HG03066 (cell line): ENCODE results near the gene RASL10B.
"Not testable (repeated sequence)": the region's sequence is repeated elsewhere in the genome, so short reads cannot be mapped to it uniquely, and the experiment has no call there.

Source experiments
- ATAC-seq: cut with Tn5 transposase; IDR thresholded peaks from one replicate; pipeline ENCODE4 v1.9.1; 2021; ENCODE audit warnings: low read depth; ENCODE audit not compliant: unreplicated experiment

Gene RASL10B, protein sequence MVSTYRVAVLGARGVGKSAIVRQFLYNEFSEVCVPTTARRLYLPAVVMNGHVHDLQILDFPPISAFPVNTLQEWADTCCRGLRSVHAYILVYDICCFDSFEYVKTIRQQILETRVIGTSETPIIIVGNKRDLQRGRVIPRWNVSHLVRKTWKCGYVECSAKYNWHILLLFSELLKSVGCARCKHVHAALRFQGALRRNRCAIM

GRCh38 chr17:35731239-35731916 lies at the start of gene RASL10B:
TSS of gene RASL10B (plus strand) at chr17:35731639. CDS start at chr17:35735185, 3,546 bp downstream.
- no peak for ATAC-seq

DNA sequence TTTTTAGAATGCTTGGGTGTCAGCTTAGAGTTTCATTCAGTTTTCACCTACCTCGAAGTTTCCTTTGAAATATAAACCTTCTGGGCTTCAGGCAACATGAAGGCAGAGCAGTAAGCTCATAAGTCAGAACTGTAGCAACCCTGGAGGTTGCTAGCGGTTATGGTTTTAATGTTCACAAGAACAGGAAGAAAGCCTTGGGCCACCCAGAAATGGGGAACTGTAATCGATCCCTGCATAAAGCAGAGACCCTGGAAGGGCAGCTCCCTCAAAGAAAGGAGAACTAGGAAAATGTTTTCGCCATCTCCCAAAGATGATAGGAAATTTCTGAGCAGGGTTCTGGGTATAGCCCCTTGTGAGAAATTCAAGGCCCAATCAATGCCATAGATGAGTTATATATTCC lies 47.8 kb upstream of the RASL10B start:
- no peak for ATAC-seq

DNA sequence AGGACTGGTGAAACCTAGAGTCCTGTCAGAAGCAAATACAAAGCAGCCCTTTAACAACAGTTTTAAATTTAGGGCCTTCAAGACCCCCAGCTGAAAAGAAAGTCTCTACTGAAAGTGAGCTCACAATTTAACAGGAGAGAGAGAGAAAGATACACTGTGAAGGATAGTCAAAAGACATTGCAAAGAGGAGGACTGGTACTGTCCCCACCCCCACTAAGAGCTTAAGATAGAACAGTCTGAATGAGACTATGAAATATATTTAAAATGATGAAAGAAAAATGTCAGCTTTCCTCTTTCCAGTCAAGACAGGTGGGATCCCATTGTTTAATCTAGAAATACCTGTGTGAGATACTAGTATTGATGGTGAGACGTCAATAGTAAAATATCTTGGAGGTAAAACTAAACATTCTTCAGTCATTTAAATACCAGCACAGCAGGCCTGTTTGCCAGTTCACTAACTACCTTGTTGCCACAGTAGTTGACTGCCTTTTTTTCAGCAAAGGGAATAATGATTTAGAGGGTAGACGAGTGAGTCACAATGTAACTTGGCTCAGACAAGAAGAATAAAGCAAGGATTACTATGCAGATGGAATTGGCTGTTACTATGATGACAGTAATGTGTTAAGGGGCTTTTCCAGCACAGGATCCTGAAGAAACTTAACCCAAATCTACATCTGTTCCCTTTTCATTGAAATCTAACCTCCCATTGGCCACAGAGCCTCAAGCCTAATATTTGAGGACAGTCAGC lies 47.2 kb upstream of the RASL10B start:
- no peak for ATAC-seq

GRCh38 chr17:35692512-35693210 lies 38.8 kb upstream of the RASL10B start:
- no peak for ATAC-seq

DNA sequence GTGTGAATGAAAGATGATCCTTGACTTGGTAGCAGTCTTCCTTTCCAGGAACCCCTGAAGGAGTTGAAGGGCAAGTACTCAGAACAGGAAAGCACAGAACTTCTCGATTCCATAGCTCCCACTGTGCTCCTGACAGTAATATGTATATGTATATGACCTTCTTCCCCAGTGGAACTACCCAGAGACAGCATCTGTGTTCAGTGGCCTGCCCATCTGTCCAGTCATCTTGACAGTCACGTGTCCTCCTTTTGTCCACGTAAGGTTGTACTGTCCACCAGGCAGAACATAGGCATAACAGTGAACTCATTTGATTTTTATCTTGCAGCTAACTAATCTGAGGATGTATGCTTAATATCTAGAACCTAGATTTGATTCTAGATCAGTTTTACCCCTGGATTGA lies 37.8 kb upstream of the RASL10B start:
- ATAC-seq = no peak

DNA sequence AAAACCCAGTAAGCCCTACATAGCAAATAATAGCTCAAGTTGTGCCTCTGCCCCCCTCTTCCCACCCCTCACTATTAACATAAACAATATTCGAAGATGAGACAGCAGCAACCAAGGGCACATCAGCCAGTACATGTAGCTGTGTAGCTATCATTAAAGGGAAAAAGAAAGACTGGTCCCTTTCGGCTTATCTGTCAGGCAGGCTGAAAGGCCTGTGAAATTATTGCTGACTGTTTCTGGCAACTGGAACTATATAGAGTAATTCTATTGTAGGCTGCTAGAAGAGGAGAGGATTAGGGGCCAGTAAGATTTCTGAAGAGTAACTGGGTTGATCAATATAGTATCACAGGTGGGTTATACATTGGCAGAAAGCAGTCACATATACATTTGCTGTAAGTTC lies 36.5 kb upstream of the RASL10B start:
- no peak for ATAC-seq

GRCh38 chr17:35695613-35696012 lies 35.8 kb upstream of the RASL10B start:
- no peak for ATAC-seq

GRCh38 chr17:35698800-35699199 lies 32.6 kb upstream of the RASL10B start:
- ATAC-seq = no peak

DNA sequence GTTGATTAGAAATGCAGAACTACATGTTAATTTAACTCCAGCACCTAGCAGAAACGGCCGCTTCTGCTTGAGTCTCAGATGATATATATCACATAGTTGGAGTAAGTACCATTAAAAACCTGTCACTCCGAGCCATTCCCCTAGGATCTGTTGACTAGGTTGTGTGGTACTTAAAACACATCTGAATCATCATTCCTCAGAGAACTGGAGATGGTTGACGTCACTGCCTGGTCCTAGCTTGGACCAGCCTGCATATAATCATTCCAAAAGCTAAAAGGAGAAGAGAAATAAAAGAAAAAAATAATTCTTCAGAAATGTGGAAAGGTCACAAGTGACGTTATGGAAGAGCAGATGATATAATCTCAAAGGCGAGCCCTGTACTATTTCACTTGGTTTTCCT lies 31.3 kb upstream of the RASL10B start:
- ATAC-seq = no peak

GRCh38 chr17:35701491-35701890 lies 29.9 kb upstream of the RASL10B start:
- no peak for ATAC-seq

DNA sequence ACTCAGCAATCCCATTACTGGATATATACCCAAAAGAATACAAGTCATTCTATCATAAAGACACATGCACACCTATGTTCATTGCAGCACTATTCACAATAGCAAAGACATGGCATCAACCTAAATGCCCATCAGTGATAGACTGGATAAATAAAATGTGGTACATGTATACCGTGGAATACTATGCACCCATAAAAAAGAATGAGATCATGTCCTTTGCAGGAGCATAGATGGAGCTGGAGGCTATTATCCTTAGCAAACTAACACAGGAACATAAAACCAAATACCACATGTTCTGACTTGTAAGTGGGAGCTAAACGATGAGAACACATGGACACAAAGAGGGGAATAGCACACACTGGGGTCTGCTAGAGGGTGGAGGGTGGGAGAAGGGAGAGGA lies 28.1 kb upstream of the RASL10B start:
- not testable (repeated sequence) for ATAC-seq

DNA sequence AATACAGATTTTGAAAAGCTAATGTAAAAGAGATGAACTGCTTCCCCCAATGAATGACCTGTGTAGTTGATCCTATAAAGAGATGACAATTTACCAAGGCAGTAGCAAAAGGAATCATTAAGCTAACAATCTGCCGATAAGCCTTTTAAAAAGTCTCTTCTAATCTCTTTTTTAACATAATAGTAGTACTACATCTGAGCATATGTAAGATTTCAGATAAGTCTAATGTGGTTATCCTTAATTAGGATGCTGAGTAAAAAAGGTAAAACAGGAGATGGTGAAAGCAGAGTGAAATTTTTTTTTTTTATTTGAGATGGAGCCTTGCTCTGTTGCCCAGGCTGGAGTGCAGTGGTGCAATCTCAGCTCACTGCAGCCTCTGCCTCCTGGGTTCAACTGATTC lies 26.2 kb upstream of the RASL10B start:
- ATAC-seq = no peak

DNA sequence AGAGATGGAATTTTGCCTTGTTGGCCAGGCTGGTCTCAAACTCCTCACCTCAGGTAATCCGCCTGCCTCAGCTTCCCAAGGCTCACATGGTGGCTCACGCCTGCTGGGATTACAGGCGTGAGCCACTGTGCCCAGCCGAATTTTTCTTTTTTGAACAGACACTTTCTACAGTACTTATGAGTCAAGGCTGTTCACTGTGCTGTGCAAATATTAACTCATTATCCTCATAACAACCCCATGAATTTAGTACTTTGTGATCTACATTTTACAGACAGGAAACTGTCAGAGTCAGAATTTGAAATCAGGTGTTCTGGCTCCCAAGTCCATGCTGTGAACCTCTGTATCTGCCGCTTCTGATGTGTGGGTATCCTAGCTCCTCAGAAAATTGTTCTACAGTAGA lies 25.7 kb upstream of the RASL10B start:
- no peak for ATAC-seq

DNA sequence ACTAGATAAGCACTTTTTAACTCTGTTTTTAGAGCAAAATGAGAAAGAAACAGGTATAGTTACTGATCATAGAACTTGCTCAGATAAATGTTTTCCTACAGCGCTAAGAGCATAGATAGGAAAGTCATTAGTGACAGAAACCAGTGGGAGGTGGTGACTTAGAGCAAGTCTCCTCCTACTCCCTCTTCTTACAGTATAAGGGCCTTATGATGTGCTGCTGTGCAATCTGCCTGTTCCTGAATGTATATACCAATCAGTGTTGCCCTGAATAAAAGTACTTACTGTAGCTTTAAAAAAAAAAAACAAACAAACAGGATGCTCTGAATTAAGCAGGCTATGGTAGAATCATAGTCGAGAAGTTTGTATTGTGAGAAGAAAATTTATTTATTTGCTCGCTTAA lies 23.3 kb upstream of the RASL10B start:
- ATAC-seq = no peak

DNA sequence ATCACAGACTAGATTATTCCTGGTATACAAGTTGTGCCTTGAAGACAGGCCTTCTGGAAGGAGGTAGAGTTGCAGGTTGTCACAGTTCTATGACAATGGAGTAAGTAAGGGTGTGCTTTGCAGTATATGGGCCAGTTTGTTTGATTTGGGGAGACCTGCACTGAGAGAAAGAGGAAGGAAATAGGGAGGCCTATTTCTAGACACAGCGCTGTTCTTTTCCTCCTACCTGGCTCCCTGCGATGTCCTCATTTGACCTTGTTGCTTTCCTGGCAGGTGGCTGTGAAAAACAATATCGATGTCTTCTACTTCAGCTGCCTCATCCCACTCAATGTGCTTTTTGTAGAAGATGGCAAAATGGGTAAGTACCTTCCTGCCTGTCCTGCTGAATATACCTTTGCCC lies 22.5 kb upstream of the RASL10B start:
- ATAC-seq = no peak

DNA sequence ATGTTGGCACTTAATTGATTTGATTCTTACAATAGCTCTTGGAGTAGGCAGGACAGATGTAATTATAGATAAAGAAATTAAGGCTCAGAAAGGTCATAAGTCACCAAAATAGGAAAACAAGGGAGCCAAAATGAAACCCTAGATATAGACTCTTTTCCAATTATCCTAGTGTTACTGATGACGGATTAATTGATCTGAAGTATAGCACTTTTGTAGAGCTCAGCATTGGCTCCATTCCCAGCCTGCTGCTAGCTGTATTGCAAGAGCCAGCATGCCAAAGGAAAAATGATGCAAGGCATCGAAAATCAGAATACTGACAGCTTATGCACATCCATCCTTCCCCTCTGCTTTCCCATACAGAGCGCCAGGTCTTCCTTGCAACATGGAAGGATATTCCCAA lies 21.6 kb upstream of the RASL10B start:
- ATAC-seq = no peak

DNA sequence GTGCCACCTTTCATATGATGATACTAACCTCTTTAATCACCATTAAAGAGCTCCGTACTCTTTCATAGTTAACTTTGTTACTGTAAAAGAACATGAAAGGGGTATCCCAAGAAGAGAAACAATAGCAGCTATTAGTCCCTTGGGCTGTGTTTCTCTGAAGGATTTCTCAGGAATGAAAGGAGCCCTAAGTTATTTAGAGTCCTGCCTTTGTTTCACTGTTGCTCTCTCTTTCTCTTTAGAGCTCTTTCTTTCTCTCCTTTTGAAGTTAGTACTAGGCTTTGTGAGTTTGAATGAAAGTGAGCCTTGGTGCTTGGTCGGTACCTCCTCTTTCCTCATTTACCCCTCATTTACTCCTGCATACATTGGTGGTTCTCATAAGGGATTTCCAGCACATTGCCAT lies 20.5 kb upstream of the RASL10B start:
- no peak for ATAC-seq

DNA sequence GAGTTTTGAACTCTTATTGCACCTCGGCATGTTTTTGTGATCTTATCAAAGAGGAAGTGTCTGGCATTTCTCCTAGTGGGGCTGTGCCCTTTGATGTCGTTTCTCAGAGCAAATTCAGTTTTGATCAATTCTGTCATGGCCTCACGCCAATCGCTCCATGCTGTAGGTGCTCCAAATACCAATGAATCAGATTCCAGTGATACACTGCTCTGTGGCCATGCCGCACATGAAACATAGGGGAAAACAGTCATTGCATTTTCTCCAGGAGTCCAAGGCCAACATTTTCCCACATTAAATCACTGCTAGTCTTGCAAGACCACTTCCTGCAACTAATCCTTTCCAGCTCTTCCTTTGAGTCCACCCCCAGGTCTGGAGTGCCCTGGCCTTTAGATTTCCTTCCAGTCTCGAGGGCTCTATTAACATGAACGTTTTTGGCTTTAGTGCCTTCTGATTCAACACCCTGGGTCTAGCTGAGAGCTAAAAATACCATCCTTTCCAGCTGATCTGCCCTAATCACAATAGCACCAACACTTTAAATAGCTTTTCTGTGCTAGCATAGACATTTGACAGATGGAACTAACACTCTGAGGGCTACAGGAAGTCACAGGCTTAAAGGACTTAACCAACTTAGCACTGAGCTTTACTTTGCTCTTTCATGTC lies 18.2 kb upstream of the RASL10B start:
- no peak for ATAC-seq

DNA sequence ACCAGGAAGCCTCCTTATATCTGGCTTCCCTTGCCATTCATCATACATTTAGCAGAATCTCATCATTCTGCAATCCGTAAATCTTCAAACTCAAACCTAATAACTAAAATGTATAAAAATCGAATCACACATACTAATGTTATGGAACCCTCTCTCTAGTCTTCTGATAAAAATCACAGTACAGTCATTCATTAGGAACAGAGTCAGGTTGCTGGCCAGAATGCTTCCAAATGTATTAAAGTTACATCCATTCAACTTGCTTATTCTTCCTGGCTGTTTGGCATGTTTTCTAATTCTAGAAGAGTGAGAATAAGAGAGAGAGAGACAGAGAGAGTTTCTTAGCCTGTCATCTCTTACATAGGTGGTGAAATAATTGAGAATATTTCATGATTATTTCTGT lies 16.5 kb upstream of the RASL10B start:
- ATAC-seq = no peak

DNA sequence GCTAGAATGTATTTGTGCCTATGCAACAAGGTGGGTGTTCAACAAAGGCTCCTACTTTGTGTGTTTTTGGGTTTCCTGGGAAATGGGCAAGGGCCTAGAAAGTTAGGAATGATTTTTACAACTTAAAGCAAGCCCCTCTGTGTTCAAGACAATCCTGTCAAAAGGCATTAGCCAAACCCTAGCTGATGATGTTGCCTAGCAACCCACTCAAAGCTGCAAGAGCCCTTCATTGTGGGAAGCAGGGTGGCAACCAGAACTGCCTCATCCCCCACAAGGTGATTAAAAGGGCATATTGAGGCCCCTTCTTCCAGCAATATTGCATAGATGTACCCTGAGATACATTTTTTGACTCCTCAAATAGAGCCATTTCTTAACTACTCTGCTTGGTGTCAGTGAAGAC lies 16.0 kb upstream of the RASL10B start:
- no peak for ATAC-seq

GRCh38 chr17:35716173-35716572 lies 15.3 kb upstream of the RASL10B start:
- no peak for ATAC-seq
